Measurements from ENCODE around the gene RBM33. TPM values are rescaled to one million over a fixed set of nuclear protein-coding genes. Genes with fewer than 3 reads are reported as not detected.

Gene RBM33
- total RNA-seq, 1 donor from 2014 or later: 78.8 TPM

DNA sequence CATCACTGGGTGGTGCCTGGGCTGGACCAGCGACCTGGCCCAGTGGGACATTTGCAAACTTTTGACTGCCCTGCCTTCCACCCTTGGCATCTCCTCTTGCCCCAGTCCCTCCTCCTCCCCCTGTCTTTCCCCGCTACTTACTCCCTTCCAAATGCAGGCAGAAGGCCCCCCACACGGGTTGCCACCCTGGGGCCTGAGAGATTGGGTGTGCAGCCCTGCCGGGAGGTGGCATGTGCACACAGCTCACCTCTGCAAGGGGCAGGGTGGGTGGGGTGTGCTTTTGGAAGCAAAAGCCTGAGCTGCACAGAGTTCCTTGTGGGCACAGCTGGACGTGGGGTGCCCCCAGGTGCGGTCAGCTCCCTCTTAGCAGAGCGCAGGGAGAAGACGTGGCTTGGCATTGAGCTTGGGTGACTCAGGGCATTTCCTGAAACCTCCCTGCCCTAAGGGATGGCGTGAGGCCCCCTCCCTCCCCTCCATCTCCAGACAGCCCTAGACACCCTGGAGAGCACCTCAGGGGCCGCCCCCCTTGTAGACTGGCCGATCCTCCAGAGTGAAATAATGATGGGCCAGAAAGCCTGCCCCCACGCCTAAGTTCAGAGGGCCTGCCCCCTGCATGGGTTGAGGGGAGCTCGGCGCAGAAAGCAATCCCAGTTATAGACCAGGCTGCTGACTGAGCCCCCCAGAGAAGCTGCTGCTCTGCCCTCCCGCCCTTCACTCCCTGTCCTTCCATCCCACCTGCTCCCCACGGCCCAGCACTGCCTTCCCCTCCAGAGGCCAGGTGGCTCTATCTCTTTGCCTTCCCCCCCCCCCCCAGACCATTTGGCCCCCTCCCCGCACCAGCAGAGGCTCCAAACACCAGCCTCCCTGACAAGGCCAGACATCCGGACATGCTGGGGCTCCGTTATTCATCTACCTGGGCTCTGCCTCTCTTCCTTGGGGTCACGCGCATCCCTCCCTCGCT lies 170.1 kb downstream of the RBM33 start:
- intact Hi-C loops (cut with micrococcal nuclease): loop anchor here (1.0 to 10.0 kb wide), 5 partner anchors 659 to 1078 kb away; partner anchors contain the start of genes LMBR1 and RNF32

DNA sequence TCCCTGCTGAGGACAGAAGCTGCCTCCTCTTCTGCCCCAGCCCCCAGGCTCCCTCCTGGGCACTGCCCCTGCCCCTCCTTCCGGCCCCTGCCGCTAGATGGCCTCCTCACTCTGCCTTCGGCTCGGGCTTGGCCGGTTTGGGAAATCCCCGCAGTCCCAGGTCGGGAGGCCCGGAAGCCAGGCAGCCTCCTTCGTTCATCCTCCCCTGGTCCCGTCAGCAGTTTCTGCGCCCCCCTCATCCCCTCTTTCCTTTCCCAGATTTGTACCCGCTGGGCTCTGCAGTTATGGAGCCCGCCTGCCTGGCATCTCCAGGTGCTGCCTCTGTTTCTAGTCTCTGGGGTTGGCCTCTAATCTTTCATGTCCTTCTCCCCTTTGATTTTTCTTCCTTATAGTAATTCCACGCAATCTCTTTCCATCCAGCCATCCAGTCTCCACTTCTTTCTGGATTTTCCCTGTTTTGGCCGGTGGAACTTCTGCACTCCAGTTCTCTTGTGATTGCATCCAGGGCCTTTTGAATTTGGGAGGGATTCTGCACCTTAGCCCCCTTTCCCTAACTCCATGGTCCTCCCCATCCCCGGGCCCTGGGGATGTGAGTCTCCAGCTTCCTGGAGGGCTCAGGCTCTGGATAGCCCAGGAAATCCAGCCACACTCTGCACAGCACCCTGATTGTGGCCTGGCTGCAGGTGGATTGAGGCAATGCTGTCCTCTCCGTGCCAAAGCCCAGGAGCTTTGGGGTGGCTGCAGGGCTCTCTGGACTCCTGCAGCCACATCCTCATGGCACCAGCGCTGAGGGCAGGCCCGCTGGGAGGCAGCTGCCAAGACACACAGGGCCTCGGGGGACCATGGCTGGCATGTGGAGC lies 171.1 kb downstream of the RBM33 start:
- intact Hi-C loops (cut with micrococcal nuclease): loop anchor here (1.0 to 10.0 kb wide), 5 partner anchors 658 to 1077 kb away; partner anchors contain the start of genes LMBR1 and RNF32

DNA sequence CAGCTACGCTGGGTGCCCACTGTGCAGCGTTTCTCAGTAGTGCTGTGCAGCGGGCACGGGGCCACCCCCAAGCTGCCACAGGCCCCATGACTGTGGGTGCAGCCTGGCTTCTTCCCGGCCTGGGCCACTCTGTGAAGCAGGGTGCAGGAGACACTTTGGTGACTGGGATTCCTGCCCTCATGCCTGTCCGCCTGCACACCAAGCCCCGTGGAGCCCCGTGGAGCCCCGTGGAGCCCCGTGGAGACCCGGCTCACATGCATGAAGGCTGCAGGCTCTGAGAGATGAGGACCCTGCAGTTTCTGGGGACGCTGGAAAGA lies 171.7 kb downstream of the RBM33 start:
- intact Hi-C loops (cut with micrococcal nuclease): loop anchor here (10.0 kb wide), 2 partner anchors 799 to 829 kb away; partner anchors contain the start of gene RNF32

DNA sequence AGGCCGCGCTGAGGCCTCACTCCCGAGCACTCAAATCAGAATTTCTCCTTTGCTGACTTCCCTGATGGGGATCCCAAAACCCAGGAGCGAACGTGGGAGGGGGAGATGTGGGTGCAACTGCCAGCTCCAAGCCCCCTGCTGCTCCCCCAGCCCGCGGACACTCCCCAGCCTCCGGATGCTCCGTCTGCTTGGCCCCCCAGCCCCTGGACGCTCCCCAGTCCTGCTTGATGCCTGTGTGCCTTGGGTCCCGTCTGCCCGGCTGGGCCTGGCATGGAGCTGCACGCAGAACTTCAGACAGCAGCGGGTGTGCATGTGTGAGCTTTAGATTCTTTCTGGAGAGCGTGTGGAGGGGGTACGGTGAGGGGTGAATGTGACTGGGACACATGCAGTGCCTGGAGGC lies 172.5 kb downstream of the RBM33 start:
- intact Hi-C loops (cut with micrococcal nuclease): loop anchor here (10.0 kb wide), 2 partner anchors 798 to 828 kb away; partner anchors contain the start of gene RNF32

DNA sequence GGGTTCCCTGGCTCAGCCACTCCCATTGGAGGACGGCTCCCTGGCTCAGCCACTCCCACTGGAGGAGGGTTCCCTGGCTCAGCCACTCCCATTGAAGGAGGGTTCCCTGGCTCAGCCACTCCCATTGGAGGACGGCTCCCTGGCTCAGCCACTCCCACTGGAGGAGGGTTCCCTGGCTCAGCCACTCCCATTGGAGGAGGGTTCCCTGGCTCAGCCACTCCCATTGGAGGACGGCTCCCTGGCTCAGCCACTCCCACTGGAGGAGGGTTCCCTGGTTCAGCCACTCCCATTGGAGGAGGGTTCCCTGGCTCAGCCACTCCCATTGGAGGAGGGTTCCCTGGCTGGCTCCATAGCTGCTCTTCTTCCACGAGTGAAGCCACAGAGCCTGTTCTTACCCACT lies 173.1 kb downstream of the RBM33 start:
- intact Hi-C loops (cut with micrococcal nuclease): loop anchor here (10.0 kb wide), 2 partner anchors 797 to 827 kb away; partner anchors contain the start of gene RNF32

DNA sequence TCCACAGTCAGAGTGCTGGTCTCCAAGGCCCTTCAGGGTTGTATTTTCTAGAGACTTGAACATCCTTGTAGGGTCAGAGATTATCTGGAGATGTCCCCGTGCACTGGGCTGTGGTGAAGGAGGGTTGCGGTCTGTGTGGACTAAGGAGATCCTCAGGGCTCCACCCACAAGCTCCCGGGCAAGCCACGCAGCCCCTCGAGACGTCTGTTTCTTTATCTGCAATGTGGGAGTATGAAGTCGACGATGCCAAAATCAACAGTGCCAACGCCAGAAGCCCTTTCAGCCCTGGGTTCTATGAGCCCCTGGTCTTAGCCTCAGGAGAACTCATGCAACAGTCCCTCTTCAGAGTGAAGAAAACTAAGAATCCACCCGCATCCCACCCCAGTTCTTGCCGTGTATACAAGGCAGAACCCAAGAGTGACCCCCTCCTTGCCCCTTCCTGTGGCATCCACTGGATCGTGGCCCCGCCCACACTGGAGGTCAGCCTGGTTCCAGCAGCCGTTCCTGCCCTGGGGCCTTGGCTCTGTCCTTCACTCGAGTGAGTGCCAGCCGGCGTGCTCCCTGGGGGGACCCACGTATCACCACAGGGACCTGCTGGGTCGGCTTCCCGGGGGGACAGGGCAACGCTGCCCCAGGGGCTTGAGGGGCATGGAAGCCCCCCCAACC lies 173.8 kb downstream of the RBM33 start:
- intact Hi-C loops (cut with micrococcal nuclease): loop anchor here (10.0 kb wide), 2 partner anchors 797 to 827 kb away; partner anchors contain the start of gene RNF32

DNA sequence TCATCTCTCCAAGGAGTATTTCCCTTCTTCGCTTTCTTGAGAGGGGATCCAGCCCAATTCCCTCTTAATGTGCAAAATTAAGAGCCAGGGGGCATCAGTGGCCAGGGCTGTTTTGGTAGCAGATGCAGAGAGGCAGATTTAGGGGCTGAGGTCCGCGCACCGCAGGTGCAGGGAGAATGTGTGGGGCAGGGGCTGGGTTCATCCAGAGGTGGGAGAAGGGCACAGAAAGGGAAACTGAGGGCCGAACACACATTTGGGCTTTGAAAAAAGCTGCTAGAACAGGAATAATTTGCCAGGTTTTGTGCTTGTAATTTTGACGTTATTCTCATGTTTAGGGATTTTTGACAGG lies 174.3 kb downstream of the RBM33 start:
- intact Hi-C loops (cut with micrococcal nuclease): loop anchor here (10.0 kb wide), 2 partner anchors 796 to 826 kb away; partner anchors contain the start of gene RNF32

DNA sequence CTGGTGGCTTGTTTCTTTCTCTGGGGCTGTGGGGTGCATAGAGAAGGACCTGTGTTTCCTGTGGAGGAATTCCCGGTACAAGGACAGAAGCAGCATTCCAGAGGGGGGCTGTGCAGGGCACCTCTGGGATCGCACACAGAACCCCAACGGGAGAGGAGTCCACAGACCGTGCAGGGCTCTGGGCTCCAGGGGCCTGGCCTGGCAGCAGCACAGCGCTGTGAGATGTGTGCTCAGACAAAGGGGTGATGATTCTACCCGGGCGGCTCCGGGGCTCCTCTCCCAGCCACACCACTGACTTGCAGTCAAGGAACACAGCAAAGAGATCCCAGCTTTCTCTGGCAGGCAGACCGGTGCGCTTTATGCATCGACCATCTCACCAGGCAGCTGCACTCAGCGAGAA lies 174.7 kb downstream of the RBM33 start:
- intact Hi-C loops (cut with micrococcal nuclease): loop anchor here (10.0 kb wide), 2 partner anchors 796 to 826 kb away; partner anchors contain the start of gene RNF32

DNA sequence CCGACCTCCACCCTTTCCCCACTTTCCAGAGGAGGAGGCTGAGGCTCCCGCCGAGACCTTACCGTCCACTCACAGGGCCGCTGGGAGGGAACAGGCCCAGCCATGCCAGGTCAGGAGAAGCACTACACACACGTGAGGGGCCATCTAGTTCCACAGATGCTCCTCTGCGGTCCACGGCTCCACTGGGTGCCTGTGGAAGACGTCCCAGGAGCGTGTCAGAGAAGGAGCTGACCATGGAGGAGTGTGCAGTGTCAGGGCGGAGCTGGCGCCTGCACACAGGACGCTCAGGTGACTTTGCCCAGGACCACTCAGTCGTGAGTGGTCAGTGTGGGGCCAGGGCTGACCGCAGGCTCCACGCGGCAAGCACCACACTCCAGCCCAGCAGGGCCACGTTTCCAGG lies 175.8 kb downstream of the RBM33 start:
- intact Hi-C loops (cut with micrococcal nuclease): no loop called here

DNA sequence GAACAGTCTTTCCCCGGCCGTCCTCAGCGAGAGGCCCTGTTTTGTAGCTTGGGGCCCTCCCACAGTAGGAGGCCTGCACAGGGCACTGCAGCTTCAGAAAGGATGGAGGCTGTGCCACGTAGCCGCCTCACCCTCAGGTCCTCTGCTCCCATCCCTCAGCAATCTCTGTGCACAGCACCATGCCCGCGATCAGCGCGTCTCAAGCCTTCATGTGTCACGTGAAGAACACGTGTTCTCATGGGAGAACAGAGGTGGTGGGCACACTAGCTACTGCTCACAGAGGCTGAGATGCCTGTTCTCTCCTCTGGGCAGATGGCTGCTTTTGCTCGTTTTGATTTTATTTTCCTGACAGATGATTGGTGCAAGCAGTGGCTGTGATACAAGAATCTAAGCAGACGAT lies 176.3 kb downstream of the RBM33 start:
- intact Hi-C loops (cut with micrococcal nuclease): no loop called here

DNA sequence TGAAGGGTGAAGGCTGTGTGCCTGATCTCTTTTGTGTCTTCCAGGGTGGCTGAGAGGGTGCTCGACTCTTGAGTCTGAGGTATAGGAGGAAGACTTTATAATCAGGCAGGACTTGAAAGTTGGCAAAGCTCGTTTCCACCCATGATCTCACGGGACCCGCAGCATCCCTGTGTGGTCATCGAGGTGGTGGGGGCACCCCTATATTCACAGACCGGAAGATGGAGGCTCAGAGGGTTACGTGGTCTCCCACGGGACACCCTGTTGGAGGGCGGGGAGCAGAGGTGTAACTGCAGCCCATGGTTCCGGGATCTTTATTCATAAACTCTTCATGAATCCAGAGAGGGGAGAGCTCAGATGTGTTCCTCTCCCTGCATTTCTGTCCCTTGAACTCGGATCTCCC lies 177.4 kb downstream of the RBM33 start:
- intact Hi-C loops (cut with micrococcal nuclease): no loop called here

DNA sequence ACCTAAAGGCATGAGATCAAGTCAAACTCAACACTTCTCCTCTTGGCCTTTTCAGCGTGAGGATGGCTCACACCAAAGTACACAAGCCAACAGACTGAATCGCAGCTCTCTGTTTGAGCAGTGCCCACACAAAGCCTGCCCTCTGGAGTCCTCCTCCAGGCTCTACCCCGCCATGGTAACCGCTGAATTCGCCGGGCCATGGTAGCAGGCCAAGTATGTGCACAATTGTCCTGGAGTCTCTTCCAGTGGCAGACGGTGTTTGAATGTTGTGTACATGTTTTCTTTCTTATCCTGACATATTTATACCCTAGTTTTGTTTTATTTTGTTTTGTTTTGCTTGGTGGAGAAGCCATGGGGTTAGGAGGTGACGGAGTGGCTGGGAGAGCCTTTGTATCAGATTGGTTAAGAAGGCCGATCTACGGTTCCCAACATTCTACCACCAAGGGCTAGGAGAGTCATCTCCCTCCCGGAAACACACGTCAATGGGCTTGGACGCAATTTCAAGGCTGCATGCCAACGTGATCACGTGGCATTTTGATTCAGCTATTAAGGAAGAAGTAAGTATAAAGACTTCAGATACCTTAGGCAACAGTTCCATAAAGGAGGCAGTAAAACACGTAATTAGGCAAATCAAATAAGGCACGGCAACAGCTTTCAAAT lies 179.9 kb downstream of the RBM33 start:
- intact Hi-C loops (cut with micrococcal nuclease): no loop called here

DNA sequence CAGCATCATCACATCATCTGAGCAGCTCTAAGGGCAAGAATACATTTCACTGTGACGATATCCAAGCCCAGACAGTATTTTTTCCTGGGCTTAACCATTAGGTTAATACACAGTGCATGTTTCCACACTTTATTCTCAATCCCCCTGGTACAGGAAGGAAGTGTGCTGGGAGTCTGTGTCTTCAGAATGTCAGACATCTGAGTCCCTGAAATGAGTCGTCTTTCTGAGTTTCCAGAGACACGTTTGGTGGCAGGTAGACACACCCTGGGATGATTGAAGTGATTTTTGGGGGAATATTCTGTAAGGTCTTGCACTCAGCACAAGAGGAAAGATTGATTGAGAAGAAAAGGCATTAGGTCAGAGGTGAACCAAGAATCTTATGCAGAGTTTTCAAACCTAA lies 180.9 kb downstream of the RBM33 start:
- intact Hi-C loops (cut with micrococcal nuclease): no loop called here

DNA sequence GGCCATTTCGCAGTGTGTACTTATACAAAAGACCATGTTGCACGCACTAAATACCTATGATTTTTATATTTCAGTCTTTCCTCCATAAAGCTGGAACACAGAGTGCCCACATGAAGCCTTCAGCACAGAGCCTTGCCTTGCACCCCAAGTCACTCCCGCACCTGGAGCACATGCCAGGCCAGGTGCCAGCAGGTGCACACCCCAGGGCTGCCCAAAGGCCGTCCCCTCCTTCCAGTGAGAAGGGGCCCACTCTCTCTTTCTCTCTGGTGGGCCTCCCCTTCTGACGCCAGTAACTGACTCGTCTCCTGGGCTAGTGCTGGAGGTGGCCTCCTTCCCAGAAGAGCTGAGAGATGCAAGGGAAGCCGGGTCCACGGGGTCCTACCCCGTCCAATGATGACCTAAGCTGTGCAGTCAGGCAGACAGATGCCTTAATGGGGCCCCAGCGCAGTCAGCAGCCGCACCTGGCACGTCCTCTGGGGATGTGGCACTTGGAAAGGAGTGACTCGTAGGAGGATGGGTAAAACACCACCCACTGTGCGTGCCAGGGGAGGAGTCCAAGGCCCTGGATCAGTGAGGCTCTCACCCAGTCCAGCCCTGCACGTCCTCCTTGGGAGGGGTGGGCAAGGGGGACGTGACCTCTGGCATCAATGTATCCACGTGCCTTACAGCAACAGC lies 185.5 kb downstream of the RBM33 start:
- intact Hi-C loops (cut with micrococcal nuclease): no loop called here

Other genes starting within 250 kb of the RBM33 start
- gene EN2, start 186.5 kb upstream of the RBM33 start, total RNA-seq: not detected in 2 replicates
- not detected in 2 replicates for gene CNPY1, start 98.1 kb upstream of the RBM33 start, total RNA-seq
- gene SHH, start 167.8 kb downstream of the RBM33 start, total RNA-seq: not detected in 2 replicates